Measurements from ENCODE around the gene EPN1. TPM values are rescaled to one million over a fixed set of nuclear protein-coding genes. Genes with fewer than 3 reads are reported as not detected.

Gene EPN1
- total and polyA plus RNA-seq, 2 of the 8 experiments (the other 6 are each of a cell fraction or from before 2014, with no cell fraction given): 49.6 to 200 TPM

GRCh38 chr19:55689411-55690108 is 14.5 kb downstream of the EPN1 start:
- DNase-seq (ENCODE audit: low read depth in 1 of 2, low spot score in 2 of 2) (no peak), FAIRE-seq (no peak)
- H2BK15ac ChIP-seq (ENCODE audit: low read length): no peak overlapping the region
- no peak overlapping the region for H2BK120ac ChIP-seq (replicated peaks; ENCODE audit: low read depth, low read length)
- WGBS, 2 experiments (ENCODE audit: extremely low coverage in 1 of 2, insufficient coverage in 1 of 2, insufficient read length in 1 of 2, insufficient replicate concordance in 2 of 2, low coverage in 1 of 2, low lambda C conversion rate in 2 of 2, missing lambda C conversion rate in 1 of 2): 92% methylated on average over 12 of the region's 35 CpGs; no CpG with 5 or more reads in 1 of the 2 experiments
- TF ChIP-seq ASH2L (IDR thresholded peaks at IDR 0.05; ENCODE audit: low read length) (no peak), POLR2A (IDR thresholded peaks at IDR 0.05; ENCODE audit: control extremely low read depth in 1 of 2, low read depth in 2 of 2, low read length in 2 of 2) (no peak), POLR2AphosphoS5 (IDR thresholded peaks at IDR 0.05; ENCODE audit: low read depth, low read length) (no peak), KDM1A (IDR thresholded peaks at IDR 0.05; ENCODE audit: borderline replicate concordance, low read length) (no peak), HDAC6 (IDR thresholded peaks at IDR 0.05; ENCODE audit: low read depth, low read length) (no peak), GABPA (IDR thresholded peaks at IDR 0.05; ENCODE audit: borderline replicate concordance, insufficient read depth, low read length) (no peak)
- no peak overlapping the region for H3K4me3 ChIP-seq (ENCODE audit: extremely low read depth in 1 of 4, insufficient read depth in 2 of 4, low read depth in 3 of 4, low read length in 4 of 4)
- H3K18ac ChIP-seq (ENCODE audit: extremely low read depth, low read length): no peak overlapping the region
- H4K8ac ChIP-seq (ENCODE audit: extremely low read depth, insufficient read depth, low read length): no peak overlapping the region
- H4K20me1 ChIP-seq (replicated peaks in 1 of 2; ENCODE audit: control insufficient read depth in 1 of 2, insufficient read depth in 2 of 2, low read length in 2 of 2): peaks cover 1 to 35% of the 10 kb centered on the region in 2 experiments
- no peak overlapping the region for H2AFZ ChIP-seq (ENCODE audit: low read length)
- H3K9me3 ChIP-seq (ENCODE audit: insufficient read depth in 2 of 2, low read depth in 1 of 2, low read length in 1 of 2): no peaks in the 10 kb centered on the region
- no peaks in the 10 kb centered on the region for H3K23me2 ChIP-seq (ENCODE audit: low read depth, low read length)
- peaks cover 3% of the 10 kb centered on the region for H3K79me1 ChIP-seq (ENCODE audit: low read depth, low read length)
- H3K4ac ChIP-seq (replicated peaks; ENCODE audit: insufficient read length, low read depth, low read length): no peak overlapping the region
- H2BK5ac ChIP-seq (ENCODE audit: low read depth, low read length): no peak overlapping the region
- H3K27ac ChIP-seq (ENCODE audit: low read depth, low read length): no peak overlapping the region
- no peak overlapping the region for H3K14ac ChIP-seq (ENCODE audit: insufficient read length)
- H3K56ac ChIP-seq (replicated peaks; ENCODE audit: insufficient read length, low read depth, low read length): no peak overlapping the region
- H3K79me2 ChIP-seq (ENCODE audit: control insufficient read depth in 1 of 2, insufficient read depth in 2 of 2, low read length in 2 of 2): peaks cover 0 to 10% of the 10 kb centered on the region in 2 experiments; a peak in 1 of 4 replicates
- no peak overlapping the region for H2BK20ac ChIP-seq (ENCODE audit: low read length)
- CTCF ChIA-PET (ENCODE audit: partially characterized antibody): no interaction called here
- H4K5ac ChIP-seq (ENCODE audit: insufficient read length, low read depth, low read length): no peak overlapping the region
- POLR2A ChIA-PET (ENCODE audit: partially characterized antibody): no interaction called here
- H2BK12ac ChIP-seq (ENCODE audit: low read depth, low read length): no peak overlapping the region
- no peak overlapping the region for H3K9ac ChIP-seq (replicated peaks in 1 of 4; ENCODE audit: extremely low read depth in 1 of 4, low read depth in 3 of 4, low read length in 3 of 4)
- no peak overlapping the region for H3K4me2 ChIP-seq (ENCODE audit: insufficient read depth in 1 of 2, low read depth in 2 of 2, low read length in 2 of 2)
- peaks cover 2 to 56% (median 17%) of the 10 kb centered on the region in 4 experiments; a peak in 6 of 8 replicates for H3K36me3 ChIP-seq (ENCODE audit: control insufficient read depth in 2 of 4, insufficient read depth in 4 of 4, low read length in 3 of 4)
- H3K23ac ChIP-seq (ENCODE audit: insufficient read length): no peak overlapping the region
- no peak overlapping the region for H4K91ac ChIP-seq (replicated peaks; ENCODE audit: insufficient read length, low read length)
- no peak overlapping the region for H2AK5ac ChIP-seq (ENCODE audit: low read depth, low read length)
- H3K27me3 ChIP-seq (replicated peaks in 1 of 4; ENCODE audit: control insufficient read depth in 3 of 4, extremely low read depth in 1 of 4, insufficient read depth in 3 of 4, low read length in 3 of 4): no peaks in the 10 kb centered on the region; a peak in 1 of 7 replicates
- H3K4me1 ChIP-seq (replicated peaks in 1 of 4; ENCODE audit: control insufficient read depth in 3 of 4, insufficient read depth in 4 of 4, low read length in 3 of 4): no peaks in the 10 kb centered on the region

All from H1 (cell line).